Endothelial cell of umbilical vein (primary cell): Measurements from ENCODE around the gene GCDH. TPM values are rescaled to one million over a fixed set of nuclear protein-coding genes. Genes with fewer than 3 reads are reported as not detected.

ENCODE experiments used
- BruUV-seq: library from RNA; stranded (reverse); fragments of 400-500 nt; replicated peaks from 2 replicates; lab custom pipeline; 2021; lab: Mats Ljungman, UMichigan
- CTCF ChIA-PET: fragments of 300-600, 350-600 bp; sonication (Branson Sonifier 250); formaldehyde crosslinking; loops from one replicate; lab custom pipeline; 2021; ENCODE audit warnings: antibody characterized with exemption, inconsistent platforms; lab: Charles Lee
- POLR2A ChIA-PET: fragments of 300-600, 350-600 bp; sonication (Branson Sonifier 250); formaldehyde crosslinking; loops from one replicate; lab custom pipeline; 2021; ENCODE audit warnings: antibody characterized with exemption, inconsistent platforms; lab: Charles Lee
- DNase-seq: peaks from one replicate; pipeline ENCODE4 v3.0.0-alpha.2; 2011; ENCODE audit warnings: low read depth, low spot score
- FAIRE-seq: peaks from 2 replicates; lab custom pipeline; 2011; peaks lifted over from hg19 to GRCh38; lab: Jason Lieb, UNC
- H2AFZ ChIP-seq: 2 replicates; pipeline ENCODE4 v1.6.0; 2012; ENCODE audit warnings: low read depth, low read length, control low read depth, inconsistent platforms
- H3K27ac ChIP-seq: 2 replicates; pipeline ENCODE4 v1.5.1; 2011; ENCODE audit warnings: low read depth, mild to moderate bottlenecking, control low read depth, low read length, moderate library complexity; ENCODE audit not compliant: insufficient read depth
- H3K27me3 ChIP-seq, 2 experiments: 2 replicates each; pipeline versions ENCODE4 v1.6.0 to v1.6.1; 2011; ENCODE audit warnings: low read length in 2 of 2, mixed read lengths in 1 of 2; ENCODE audit not compliant: control insufficient read depth in 2 of 2, insufficient read depth in 2 of 2
- H3K36me3 ChIP-seq, 2 experiments: 2 replicates in 1 of 2; 3 replicates in 1 of 2; pipeline ENCODE4 v1.5.1; 2011; ENCODE audit warnings: low read length in 2 of 2, mild to moderate bottlenecking in 1 of 2, moderate library complexity in 1 of 2; ENCODE audit not compliant: control insufficient read depth in 2 of 2, insufficient read depth in 2 of 2; ENCODE audit errors: extremely low read depth in 1 of 2
- H3K4me1 ChIP-seq: 3 replicates; pipeline ENCODE4 v1.5.1; 2011; ENCODE audit warnings: mild to moderate bottlenecking, low read length; ENCODE audit not compliant: control insufficient read depth, insufficient read depth; ENCODE audit errors: extremely low read depth
- H3K4me2 ChIP-seq: 2 replicates; pipeline ENCODE4 v1.6.1; 2011; ENCODE audit warnings: low read length, control low read depth, mixed read lengths; ENCODE audit not compliant: insufficient read depth
- H3K4me3 ChIP-seq, 3 experiments: fragments of 200-600 bp in 1 of 3; sonication (generic), shearing (Covaris generic) in 1 of 3; replicated peaks in 1 of 3; 2 replicates each; pipeline ENCODE4 v1.5.1; 2011 to 2016; ENCODE audit warnings: control low read depth in 3 of 3, low read length in 3 of 3, mild to moderate bottlenecking in 2 of 3, inconsistent platforms in 1 of 3, low read depth in 1 of 3, moderate library complexity in 1 of 3; ENCODE audit not compliant: insufficient read depth in 1 of 3
- H3K79me2 ChIP-seq: 2 replicates; pipeline ENCODE4 v1.6.0; 2012; ENCODE audit warnings: low read length, inconsistent platforms; ENCODE audit not compliant: control insufficient read depth, insufficient read depth
- H3K9ac ChIP-seq: replicated peaks from 2 replicates; pipeline ENCODE3; 2011; ENCODE audit warnings: low read length, control low read depth; ENCODE audit not compliant: insufficient read depth; ENCODE audit errors: extremely low read depth
- H3K9me1 ChIP-seq: replicated peaks from 3 replicates; pipeline ENCODE4 v1.6.0; 2011; ENCODE audit warnings: mild to moderate bottlenecking, low read length; ENCODE audit not compliant: control insufficient read depth, insufficient read depth; ENCODE audit errors: extremely low read depth
- H3K9me3 ChIP-seq: replicated peaks from 2 replicates; pipeline ENCODE4 v1.5.1; 2012; ENCODE audit warnings: low read length, inconsistent platforms; ENCODE audit not compliant: control insufficient read depth, insufficient read depth
- H4K20me1 ChIP-seq: replicated peaks from 2 replicates; pipeline ENCODE3; 2011; ENCODE audit warnings: mild to moderate bottlenecking, low read length; ENCODE audit not compliant: control insufficient read depth, insufficient read depth; ENCODE audit errors: extremely low read depth
- CTCF ChIP-seq, 2 donors: IDR thresholded peaks; 1 replicate in 1 of 2; 2 replicates in 1 of 2; pipeline ENCODE4 v1.5.1; 2011; ENCODE audit warnings: low read length in 2 of 2, mild to moderate bottlenecking in 2 of 2, moderate library complexity in 2 of 2, control low read depth in 1 of 2, inconsistent platforms in 1 of 2, low read depth in 1 of 2; ENCODE audit not compliant: insufficient read depth in 1 of 2; ENCODE audit errors: extremely low read depth in 1 of 2
- EZH2 ChIP-seq: IDR thresholded peaks from 2 replicates; pipeline ENCODE4 v1.6.1; 2012; ENCODE audit warnings: borderline replicate concordance, low read depth, mild to moderate bottlenecking, moderate library complexity, low read length, inconsistent platforms; ENCODE audit not compliant: severe bottlenecking
- FOS ChIP-seq: IDR thresholded peaks from 2 replicates; pipeline ENCODE4 v1.6.1; 2011; ENCODE audit warnings: mild to moderate bottlenecking, low read length, moderate library complexity, borderline replicate concordance; ENCODE audit not compliant: insufficient read depth
- GATA2 ChIP-seq: IDR thresholded peaks from 2 replicates; pipeline ENCODE4 v1.7.0; 2011; ENCODE audit warnings: low read depth, mild to moderate bottlenecking, moderate library complexity, mixed read lengths, low read length; ENCODE audit not compliant: insufficient read length, insufficient read depth
- JUN ChIP-seq: IDR thresholded peaks from 2 replicates; pipeline ENCODE4 v1.6.1; 2011; ENCODE audit warnings: borderline replicate concordance, low read depth; ENCODE audit not compliant: insufficient read length, insufficient read depth
- MYC ChIP-seq: IDR thresholded peaks from one replicate; pipeline ENCODE4 v1.6.1; 2011; ENCODE audit warnings: mild to moderate bottlenecking, low read depth, low read length
- POLR2A ChIP-seq: IDR thresholded peaks from 2 replicates; pipeline ENCODE4 v1.6.1; 2012; ENCODE audit warnings: low read depth, mild to moderate bottlenecking, control low read depth, low read length
- POLR2AphosphoS5 ChIP-seq: IDR thresholded peaks from 2 replicates; pipeline ENCODE4 v1.6.1; 2012; ENCODE audit warnings: low read depth, mild to moderate bottlenecking, control low read depth, low read length, moderate library complexity; ENCODE audit not compliant: insufficient read depth
- dilution Hi-C: fragments of 300-500 bp; cut with MboI; formaldehyde crosslinking; loops from one replicate; pipeline ENCODE4 v1.15.0; 2019; ENCODE audit warnings: low sequenced_read_pairs; ENCODE audit not compliant: extremely low pct_ligation_motif_present
- intact Hi-C: fragments of 100-400 bp; cut with micrococcal nuclease; formaldehyde crosslinking; loops from one replicate; pipeline ENCODE4 v1.10.0; 2022
- polyA plus RNA-seq, 4 experiments: library from polyadenylated mRNA; depleted of rRNA in 3 of 4; stranded (reverse) in 3 of 4; unstranded in 1 of 4; fragments of >200 nt; gene quantifications; 2 replicates each; pipeline versions ENCODE4 v1.2.1 to v1.2.3, GENCODE V29; 2011 to 2012; ENCODE audit warnings: missing spikeins in 1 of 4
- total RNA-seq: library from RNA; stranded (reverse); gene quantifications from 2 replicates; pipeline ENCODE4 v1.2.3, GENCODE V29; 2021
- TF ChIP-seq, protein P1 (sequence below): IDR thresholded peaks from 2 replicates; pipeline ENCODE4 v1.6.1; 2011; ENCODE audit not compliant: insufficient read depth, insufficient read length

GCDH gene
- total and polyA plus RNA-seq, 2 donors (not counting 3 experiments of a cell fraction or from before 2014, with no cell fraction given), result 27.3 to 35.8 TPM

DNA sequence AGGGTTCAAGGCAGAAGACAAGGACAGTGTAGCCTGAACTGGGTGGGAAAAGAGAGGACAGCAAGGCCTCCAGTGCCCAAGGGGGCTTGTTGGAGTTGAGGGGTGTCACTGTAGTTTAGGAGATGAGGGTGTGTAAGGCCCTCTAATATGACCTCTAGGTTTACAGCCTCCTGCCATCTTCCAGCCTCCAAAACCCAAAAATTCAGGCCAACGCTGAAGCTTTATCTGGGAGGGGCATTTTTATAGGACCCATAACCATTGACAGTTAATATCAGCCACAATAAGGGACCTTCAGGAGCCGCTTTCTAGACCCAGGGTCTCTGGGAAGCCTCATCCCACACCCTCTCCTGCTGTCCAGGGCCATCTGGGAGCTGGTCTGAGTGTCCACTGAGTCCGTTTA, 6.8 kb upstream of the GCDH start:
- dilution Hi-C loops, result no loop called here
- H3K4me1 ChIP-seq, result peaks cover 4% of the 10 kb centered on the region
- no peaks in the 10 kb centered on the region for H4K20me1 ChIP-seq
- H2AFZ ChIP-seq, result no peak overlapping the region
- DNase-seq (no peak), FAIRE-seq (no peak)
- H3K27me3 ChIP-seq, result peaks cover 12 to 22% of the 10 kb centered on the region in 2 experiments
- no peaks in the 10 kb centered on the region for H3K79me2 ChIP-seq
- H3K36me3 ChIP-seq, result no peaks in the 10 kb centered on the region
- no peak overlapping the region for H3K27ac ChIP-seq
- BruUV-seq, result no TSS peak
- intact Hi-C loops, result no loop called here
- H3K9me3 ChIP-seq, result no peaks in the 10 kb centered on the region
- CTCF ChIA-PET, result interaction anchor here (1.4 kb wide), 1 partner anchor 8 kb away, joined by 4 read pairs; no protein-coding TSS in a partner anchor
- no peaks in the 10 kb centered on the region for H3K9me1 ChIP-seq
- TF ChIP-seq POLR2AphosphoS5 (no peak), JUN (no peak), CTCF (IDR thresholded peaks at IDR 0.05; ENCODE audit: extremely low read depth in 1 of 2, insufficient read depth in 1 of 2, low read depth in 1 of 2, low read length in 2 of 2) (no peak), EZH2 (no peak), GATA2 (no peak), POLR2A (no peak), MYC (no peak), FOS (no peak)
- TF ChIP-seq, protein P1, sequence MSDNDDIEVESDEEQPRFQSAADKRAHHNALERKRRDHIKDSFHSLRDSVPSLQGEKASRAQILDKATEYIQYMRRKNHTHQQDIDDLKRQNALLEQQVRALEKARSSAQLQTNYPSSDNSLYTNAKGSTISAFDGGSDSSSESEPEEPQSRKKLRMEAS, result no peak
- no peak overlapping the region for H3K9ac ChIP-seq
- H3K4me2 ChIP-seq, result no peak overlapping the region
- POLR2A ChIA-PET, result no interaction called here
- no peak overlapping the region for H3K4me3 ChIP-seq
